Fibroblast of lung (primary cell): Measurements from ENCODE around the gene PPFIA2.

Experiments
- CTCF ChIP-seq, 2 donors: IDR thresholded peaks in 1 of 2; conservative IDR thresholded peaks in 1 of 2; 1 replicate in 1 of 2; 2 replicates in 1 of 2; pipeline ENCODE4 v1.5.1; 2011 to 2012; ENCODE audit warnings: low read length in 2 of 2, control low read depth in 1 of 2, inconsistent platforms in 1 of 2, low read depth in 1 of 2, mild to moderate bottlenecking in 1 of 2
- EZH2 ChIP-seq: IDR thresholded peaks from 2 replicates; pipeline ENCODE4 v1.5.1; 2012; ENCODE audit warnings: low read length, control low read depth, mild to moderate bottlenecking; ENCODE audit errors: missing control alignments

GRCh38 chr12:81615026-81615588 is 144.0 kb downstream of the PPFIA2 start:
- TF ChIP-seq EZH2 (no peak), CTCF (conservative IDR thresholded peaks at IDR 0.05 in 1 of 2, IDR thresholded peaks at IDR 0.05 in 1 of 2; ENCODE audit: low read depth in 1 of 2, low read length in 2 of 2) (no peak)
